Tibial nerve (tissue), 3 donors: Measurements from ENCODE around the gene ATOH8.

Experiments
- POLR2A ChIP-seq, 2 donors: fragments of 450-650 bp; IDR thresholded peaks; one replicate each; pipeline ENCODE4 v1.6.1; 2017; ENCODE audit warnings: antibody characterized with exemption in 2 of 2, mild to moderate bottlenecking in 2 of 2, moderate library complexity in 2 of 2
- TF ChIP-seq, protein P1 (sequence below), 5 experiments: fragments of 200-600 bp in 3 of 5; fragments of 450-650 bp in 2 of 5; sonication (generic) in 3 of 5; IDR thresholded peaks; one replicate each; pipeline ENCODE4 v1.5.1; 2016 to 2019; ENCODE audit warnings: antibody characterized with exemption in 5 of 5, mild to moderate bottlenecking in 3 of 5, moderate library complexity in 2 of 5

DNA sequence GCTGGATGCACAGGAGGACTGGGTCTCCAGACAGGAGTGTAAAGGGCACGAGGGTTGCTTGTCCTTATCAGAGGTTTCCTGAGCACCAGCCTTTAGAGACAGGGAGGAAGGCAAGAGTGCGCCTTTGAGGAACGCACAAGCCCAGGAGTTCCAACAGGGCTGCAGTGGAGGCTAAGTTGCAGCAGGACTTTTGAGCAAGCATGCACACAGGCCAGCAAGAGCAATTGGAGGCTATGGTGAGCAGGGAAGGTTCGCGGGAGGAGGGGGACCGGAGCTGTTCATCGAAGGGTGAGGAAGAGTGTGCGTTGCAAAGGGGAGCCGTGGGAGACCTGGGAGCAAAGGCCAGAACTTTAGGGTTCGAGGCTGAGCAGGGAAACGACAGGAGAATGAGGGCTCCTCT, 2.2 kb upstream of the ATOH8 start:
- TF ChIP-seq, protein P1, sequence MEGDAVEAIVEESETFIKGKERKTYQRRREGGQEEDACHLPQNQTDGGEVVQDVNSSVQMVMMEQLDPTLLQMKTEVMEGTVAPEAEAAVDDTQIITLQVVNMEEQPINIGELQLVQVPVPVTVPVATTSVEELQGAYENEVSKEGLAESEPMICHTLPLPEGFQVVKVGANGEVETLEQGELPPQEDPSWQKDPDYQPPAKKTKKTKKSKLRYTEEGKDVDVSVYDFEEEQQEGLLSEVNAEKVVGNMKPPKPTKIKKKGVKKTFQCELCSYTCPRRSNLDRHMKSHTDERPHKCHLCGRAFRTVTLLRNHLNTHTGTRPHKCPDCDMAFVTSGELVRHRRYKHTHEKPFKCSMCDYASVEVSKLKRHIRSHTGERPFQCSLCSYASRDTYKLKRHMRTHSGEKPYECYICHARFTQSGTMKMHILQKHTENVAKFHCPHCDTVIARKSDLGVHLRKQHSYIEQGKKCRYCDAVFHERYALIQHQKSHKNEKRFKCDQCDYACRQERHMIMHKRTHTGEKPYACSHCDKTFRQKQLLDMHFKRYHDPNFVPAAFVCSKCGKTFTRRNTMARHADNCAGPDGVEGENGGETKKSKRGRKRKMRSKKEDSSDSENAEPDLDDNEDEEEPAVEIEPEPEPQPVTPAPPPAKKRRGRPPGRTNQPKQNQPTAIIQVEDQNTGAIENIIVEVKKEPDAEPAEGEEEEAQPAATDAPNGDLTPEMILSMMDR (IDR thresholded peaks at IDR 0.05), result no peak
- no peak for TF ChIP-seq POLR2A (IDR thresholded peaks at IDR 0.05)
